GM18499 (cell line): ENCODE results near the gene RNF31.

ENCODE experiments used
- ATAC-seq: cut with Tn5 transposase; IDR thresholded peaks from one replicate; pipeline ENCODE4 v1.9.1; 2021; ENCODE audit warnings: moderate number of reproducible peaks; ENCODE audit not compliant: insufficient read depth, unreplicated experiment

The RNF31 gene

DNA sequence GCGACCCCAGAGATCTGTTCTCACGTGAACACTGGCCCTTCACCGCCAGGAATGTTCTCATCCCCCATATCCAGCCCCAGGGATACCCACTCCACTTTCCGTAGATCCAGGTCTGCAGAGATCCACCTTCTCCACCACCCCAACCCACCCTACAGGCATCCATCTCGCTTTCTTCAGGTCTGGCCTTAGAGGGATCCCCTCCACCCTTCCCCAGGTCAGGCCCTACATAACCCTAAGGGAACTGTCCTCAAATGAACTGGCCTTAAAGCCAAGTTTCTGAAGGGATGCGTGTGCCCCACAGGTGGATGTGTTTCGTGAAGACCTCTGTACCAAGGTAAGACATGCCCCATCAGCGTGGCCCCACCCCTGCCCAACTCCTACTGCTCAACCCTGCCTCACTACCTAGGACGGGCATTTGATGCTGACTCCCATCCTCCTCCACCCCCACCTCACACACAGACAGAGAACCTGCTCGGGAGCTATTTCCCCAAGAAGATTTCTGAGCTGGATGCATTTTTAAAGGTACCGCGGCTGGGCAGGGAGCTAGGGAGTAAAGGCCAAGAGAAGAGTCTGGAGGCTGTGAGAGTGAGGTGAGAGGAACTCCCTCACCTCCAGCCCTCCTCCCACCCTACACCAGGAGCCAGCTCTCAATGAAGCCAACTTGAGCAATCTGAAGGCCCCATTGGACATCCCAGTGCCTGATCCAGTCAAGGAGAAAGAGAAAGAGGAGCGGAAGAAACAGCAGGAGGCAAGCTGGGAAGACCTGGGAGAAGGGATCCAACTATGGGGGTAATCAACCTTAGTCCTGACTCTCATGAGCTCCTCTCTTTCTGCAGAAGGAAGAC lies 10.4 kb upstream of the RNF31 start:
- ATAC-seq, result no peak

DNA sequence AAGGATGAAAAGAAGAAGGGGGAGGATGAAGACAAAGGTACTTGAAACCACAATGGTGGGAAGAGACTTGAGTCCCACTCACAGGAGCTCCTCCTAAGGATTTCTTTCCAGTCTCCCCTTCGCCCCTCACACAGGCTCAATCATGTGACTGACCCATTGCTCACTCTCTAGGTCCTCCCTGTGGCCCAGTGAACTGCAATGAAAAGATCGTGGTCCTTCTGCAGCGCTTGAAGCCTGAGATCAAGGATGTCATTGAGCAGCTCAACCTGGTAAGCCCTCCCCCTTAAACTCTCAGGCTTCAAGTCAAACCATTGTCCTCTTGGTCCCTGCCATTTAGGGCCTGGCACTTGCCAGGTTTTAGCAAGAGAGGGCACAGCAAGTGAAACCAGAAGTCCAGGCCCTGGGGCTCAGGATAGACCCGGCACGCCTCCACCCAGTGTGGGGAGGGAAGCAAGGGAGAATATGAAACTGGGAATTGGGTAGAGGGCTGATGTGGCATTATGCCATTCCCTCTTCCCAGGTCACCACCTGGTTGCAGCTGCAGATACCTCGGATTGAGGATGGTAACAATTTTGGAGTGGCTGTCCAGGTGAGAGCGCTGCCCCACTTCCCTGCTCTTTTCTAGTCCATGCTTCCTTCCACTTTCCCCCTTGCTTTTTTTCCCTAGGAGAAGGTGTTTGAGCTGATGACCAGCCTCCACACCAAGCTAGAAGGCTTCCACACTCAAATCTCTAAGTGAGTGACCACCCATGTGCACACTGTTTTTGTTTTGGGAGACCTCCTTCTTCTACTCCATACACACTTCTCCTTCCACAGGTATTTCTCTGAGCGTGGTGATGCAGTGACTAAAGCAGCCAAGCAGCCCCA lies 9.5 kb upstream of the RNF31 start:
- ATAC-seq, result no peak

DNA sequence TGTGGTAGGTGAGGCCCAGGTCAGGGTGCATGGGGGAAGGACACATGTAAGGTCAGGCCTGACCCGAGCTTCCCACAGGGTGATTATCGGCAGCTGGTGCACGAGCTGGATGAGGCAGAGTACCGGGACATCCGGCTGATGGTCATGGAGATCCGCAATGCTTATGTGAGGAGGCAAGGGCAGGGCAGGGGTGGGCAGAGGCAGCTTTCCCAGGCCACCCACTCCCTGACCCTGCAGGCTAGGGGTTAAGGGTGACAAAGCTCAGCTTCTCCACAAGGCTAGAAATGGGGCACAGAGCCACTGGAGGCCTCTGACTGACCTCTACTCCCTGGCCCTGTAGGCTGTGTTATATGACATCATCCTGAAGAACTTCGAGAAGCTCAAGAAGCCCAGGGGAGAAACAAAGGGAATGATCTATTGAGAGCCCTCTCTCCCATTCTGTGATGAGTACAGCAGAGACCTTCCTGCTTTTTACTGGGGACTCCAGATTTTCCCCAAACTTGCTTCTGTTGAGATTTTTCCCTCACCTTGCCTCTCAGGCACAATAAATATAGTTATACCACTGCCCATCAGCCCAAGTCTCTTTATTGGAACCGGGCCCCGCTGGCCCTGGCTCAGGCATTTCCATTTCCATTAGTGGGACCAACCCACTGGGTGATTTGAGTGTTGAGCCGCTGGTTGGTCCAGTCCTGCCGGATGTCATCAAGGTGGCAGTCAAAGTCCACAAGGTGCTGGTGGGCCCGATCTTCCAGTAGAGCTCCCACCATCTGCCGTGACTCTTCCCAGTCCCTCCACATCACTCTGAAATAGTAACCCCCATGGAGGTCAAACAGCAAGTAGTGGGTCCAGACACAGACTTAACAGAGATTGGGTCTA lies 8.7 kb upstream of the RNF31 start:
- no peak for ATAC-seq

DNA sequence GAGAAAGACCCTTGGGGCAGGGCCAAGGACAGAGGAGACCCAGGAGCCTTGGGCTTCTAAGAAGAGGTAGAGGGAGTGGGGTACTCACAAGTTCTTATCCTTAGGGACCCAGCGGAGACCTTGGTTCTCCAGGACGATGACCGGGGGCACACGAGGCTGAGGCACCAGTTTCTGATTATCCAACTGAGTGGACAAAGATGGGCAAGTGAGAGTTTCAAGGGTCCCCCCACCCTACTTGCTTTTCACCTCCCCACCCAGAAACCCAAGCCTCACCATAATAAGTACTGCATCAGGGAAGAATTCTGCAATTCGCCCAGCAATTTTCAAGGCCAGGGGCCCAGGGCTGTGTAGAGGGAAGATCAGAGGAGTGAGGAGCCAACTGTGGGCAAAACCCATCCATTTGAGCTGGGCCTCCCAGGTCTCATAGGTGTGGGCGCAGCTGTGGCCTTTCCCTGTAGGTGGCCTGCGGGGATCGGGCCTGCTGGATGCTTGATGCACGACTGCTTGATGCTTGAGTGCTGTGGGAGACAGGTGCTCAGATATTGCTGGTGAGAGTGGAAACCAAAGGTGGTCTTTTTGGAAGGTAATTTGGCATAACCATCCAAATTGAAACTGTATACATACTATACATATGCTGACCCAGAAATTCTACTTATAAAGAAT lies 7.9 kb upstream of the RNF31 start:
- no peak for ATAC-seq

DNA sequence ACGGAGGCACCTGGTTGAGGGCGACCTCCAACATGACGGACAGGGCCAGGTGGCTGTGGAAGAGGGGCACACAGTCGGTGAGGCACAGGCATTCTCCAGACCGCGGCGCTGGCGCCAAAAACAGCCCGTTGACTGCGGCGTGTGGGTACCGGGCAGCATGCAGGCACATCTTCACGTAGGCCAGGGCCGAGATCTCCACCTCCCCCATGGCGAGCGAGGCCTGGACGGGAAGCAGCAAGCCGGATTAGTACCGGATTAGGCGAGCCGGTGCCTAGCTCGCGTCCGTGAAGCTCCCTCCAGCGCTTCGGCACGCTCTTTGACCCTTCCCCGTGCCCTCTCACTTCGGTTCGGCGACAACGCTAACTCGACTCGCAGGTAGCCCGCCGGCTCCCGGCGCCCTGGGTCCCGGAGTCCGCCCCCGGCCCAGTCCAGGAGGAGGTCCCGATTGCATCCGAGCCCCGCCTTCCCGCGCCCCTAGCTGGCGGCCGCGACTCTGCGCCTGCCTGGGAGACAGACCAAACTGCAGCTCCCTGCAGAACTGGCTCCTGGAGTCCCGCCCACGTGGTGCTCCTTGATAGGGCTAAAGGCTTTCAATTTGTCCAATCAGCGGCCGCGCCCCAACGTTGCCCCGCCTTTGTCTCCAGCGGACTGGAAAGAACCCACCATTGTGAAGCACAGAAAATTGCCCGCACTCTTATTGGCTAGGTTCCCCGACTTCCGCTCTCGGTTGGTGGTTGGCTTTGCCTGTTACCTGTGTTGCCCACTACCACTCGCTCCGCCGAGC lies 6.0 kb upstream of the RNF31 start, which contains the start of gene EMC9:
TSS of gene EMC9 (minus strand) at position 495 of the 784 bp plus-strand sequence. CDS start at position 208, 287 bp downstream.
- peak; percentile 72 for ATAC-seq

DNA sequence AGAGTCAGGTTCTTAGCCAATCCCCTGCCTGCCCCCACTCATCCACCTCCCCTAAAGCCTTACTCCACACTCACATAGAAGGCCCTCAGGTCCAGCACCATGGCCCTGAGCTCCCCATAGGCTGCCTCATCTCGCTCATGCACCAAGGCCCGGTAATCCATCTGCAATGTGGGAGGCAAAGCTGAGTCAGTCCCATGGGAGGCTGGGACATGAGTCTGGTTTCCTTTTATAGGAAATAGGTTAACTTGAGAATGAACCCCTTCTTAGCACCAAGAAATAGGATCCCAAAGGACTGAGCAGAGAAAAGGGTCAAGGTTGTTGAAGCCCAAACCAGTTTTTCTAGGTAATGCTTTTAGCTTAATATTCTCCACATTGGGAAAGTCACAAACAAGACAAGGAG lies 3.8 kb upstream of the RNF31 start:
- no peak for ATAC-seq

DNA sequence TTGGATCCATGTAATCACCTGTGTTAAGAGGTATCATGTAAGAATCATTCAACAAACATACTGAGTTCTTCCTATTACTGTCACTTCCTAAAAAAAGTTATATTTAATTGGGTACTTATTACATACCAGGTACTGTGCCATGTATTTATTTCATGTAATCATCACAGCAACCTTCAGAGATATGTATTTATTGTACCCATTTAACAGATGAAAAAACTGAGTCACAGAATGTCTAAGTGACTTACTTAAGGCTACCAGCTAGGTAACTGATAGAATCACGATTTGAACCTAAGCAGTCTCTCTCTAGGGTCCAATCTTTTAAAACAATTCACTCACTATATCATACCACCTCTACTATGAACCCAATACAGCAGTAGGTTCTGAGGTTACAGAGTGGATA lies 2.8 kb upstream of the RNF31 start:
- ATAC-seq, result no peak

DNA sequence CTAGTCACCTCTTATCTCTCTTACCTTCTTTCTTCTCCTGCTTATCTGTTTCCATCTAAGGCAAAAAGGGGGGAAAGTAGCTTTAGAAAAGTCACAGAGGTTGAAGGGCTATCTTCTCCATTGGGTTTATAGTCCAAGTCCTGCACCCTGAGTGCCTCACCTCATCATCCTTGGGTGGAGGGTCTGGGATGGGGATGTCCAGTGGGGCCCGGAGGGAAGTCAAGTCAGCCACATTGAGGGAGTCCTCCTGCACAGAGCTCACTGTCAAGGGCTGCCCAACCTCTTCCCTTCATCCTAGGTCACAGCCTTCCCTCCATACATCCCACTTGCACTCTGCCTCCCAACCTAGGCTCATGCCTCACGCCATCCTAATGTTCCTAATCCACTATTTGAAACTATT lies 2.1 kb upstream of the RNF31 start:
- ATAC-seq, result no peak

DNA sequence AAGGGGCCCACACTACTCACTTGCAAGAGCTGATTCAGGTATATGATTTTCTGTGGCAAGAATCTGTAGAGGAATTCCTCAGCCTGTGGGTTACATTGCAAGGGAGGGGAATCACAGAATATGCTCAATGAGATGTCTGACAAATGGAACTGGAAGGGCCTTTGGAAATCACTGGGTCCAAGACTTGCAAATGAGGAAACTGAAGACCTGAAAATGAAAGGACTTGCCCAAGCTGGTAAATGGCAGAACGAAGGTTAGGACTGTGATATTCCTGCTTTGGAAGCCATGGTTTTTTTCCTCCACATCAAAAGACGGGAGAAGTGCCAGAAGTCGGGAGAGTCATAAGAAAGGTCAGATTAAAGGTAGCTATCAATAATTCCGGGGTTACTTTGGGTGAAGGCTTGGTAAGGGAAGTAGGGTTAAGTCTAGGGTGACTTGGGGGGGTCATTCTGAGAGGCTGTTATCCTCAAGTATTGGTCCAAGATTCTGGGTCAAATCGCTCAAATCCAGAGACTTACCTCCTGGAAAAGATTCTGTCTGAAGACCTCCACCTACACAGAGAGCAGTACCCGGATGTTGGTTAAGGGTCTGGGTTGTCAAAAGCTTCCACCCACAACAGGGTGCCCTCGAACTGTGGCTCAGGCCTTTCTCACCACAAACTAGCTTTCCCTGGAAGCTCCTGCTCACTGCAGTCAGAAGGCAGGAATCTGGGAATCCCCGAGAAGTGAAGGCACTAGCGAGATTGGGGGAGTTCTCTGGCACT lies 1.4 kb upstream of the RNF31 start:
- no peak for ATAC-seq

DNA sequence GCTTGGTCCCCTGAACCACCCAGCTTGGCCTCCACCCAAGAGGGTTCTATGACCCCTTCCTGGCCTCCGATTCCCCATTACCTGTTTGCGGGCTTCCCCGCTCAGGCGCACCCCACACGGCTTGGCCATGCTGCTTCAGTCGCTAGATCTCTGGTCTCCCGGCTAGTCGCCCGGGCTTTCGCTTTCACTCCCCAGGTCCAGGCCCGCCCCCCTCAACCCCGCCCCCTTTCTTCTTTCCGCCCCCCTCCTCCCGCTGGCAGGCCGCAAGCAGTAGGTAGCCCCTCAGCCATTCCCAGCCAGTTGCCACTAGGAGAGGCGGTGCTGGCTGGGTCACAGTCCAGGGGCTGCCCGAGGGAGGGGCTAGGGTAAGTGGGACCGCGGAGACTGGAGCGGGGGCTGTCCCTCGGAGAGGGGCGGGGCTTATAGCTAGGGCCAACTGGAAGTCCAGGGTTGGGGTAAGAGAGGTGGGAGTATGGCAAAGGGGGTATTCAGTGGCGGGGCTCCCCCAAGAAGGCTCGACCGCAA lies 783 bp upstream of the RNF31 start, which contains the start of gene PSME2:
TSS of gene PSME2 (minus strand) at position 158 of the 525 bp plus-strand sequence. CDS start at position 129, 29 bp downstream.
- ATAC-seq, result peak; percentile 47

DNA sequence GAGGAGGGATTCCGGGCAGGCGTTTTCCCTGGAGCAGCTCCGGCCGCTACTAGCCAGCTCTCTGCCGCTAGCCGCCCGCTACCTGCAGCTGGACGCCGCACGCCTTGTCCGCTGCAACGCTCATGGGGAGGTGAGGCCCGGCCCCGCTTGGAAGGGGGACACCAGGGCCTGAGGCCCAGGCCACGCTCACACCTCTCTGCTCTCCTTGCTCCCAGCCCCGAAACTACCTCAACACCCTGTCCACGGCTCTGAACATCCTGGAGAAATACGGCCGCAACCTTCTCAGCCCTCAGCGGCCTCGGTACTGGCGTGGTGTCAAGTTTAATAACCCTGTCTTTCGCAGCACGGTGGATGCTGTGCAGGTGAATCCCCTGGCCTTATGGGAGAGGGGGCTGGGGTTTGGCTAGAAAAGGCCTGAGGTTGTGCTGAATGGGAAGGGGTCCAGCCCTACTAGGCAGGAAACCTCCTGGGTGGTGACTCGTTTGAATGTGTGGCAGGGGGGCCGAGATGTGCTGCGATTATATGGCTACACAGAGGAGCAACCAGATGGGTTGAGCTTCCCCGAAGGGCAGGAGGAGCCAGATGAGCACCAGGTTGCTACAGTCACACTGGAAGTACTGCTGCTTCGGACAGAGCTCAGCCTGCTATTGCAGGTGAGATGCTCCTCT lies 597 bp downstream of the RNF31 start:
- ATAC-seq, result no peak

DNA sequence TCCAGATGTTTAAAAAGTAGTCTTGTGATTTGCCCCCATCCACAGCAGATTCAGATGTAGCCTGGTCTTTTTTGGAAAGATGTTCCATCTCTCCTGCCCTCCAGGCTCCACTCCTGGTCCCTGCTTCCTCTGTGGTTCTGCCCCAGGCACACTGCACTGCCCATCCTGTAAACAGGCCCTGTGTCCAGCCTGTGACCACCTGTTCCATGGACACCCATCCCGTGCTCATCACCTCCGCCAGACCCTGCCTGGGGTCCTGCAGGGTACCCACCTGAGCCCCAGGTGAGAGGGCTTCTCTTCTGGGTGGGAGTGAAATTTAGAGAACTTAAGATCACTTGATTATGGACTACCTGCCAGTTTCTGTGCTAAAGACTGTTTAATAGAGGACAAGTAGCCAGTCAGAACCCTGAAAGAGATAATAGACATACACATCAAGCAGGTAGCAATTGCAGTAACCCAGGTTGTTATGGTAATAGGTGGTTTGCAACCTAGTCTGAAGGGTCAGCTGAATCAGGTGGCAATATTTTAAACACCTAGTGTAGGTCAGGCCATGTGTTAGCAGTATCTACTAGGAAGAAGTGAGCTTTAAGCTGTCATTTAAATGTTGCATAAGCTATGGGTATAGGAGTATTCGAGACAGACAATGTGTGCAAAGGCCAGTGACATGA lies 2.1 kb downstream of the RNF31 start:
- ATAC-seq, result no peak

DNA sequence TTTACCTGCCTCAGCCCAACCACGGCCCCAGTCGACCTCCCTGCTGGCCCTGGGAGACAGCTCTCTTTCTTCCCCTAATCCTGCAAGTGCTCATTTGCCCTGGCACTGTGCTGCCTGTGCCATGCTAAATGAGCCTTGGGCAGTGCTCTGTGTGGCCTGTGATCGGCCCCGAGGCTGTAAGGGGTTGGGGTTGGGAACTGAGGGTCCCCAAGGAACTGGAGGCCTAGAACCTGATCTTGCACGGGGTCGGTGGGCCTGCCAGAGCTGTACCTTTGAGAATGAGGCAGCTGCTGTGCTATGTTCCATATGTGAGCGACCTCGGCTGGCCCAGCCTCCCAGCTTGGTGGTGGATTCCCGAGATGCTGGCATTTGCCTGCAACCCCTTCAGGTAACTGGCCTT lies 2.8 kb downstream of the RNF31 start:
- no peak for ATAC-seq

DNA sequence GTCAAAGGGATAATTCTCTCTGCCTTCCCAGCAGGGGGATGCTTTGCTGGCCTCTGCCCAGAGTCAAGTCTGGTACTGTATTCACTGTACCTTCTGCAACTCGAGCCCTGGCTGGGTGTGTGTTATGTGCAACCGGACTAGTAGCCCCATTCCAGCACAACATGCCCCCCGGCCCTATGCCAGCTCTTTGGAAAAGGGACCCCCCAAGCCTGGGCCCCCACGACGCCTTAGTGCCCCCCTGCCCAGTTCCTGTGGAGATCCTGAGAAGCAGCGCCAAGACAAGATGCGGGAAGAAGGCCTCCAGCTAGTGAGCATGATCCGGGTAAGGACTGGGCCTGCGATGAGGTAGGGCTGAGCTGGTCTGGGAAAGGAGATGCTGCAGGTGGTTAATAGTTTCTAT lies 3.3 kb downstream of the RNF31 start:
- ATAC-seq, result no peak

DNA sequence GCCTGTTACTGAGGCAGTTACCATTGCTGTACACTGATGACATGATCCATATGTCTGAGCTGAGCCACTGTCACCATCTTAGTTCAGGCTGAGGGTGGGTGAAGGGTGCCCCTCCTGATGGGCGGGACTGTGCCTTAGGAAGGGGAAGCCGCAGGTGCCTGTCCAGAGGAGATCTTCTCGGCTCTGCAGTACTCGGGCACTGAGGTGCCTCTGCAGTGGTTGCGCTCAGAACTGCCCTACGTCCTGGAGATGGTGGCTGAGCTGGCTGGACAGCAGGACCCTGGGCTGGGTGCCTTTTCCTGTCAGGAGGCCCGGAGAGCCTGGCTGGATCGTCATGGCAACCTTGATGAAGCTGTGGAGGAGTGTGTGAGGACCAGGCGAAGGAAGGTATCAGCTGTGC lies 3.7 kb downstream of the RNF31 start:
- ATAC-seq, result no peak

DNA sequence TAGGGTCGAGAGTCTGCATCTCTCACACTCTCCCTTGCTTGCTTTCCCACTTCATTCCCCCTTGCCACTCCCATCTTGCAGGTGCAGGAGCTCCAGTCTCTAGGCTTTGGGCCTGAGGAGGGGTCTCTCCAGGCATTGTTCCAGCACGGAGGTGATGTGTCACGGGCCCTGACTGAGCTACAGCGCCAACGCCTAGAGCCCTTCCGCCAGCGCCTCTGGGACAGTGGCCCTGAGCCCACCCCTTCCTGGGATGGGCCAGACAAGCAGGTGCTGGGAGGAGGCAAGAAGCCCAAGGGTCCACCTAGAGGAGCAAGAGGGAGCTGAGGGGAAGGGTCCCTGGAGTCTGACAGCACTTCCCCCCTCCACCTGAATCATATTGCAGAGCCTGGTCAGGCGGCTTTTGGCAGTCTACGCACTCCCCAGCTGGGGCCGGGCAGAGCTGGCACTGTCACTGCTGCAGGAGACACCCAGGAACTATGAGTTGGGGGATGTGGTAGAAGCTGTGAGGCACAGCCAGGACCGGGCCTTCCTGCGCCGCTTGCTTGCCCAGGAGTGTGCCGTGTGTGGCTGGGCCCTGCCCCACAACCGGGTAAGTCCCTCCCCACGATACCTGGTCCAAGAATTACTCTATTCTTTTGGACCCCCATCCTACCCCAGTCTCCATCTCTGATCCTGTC lies 4.2 kb downstream of the RNF31 start:
- ATAC-seq, result no peak
